HepG2 (cell line): ENCODE measurements around the gene CRLF1. TPM values are rescaled to one million over a fixed set of nuclear protein-coding genes. Genes with fewer than 3 reads are reported as not detected.

Experiments used
- AGO1 ChIP-seq: fragments of 200-400 bp; formaldehyde crosslinking; IDR thresholded peaks from 2 replicates; pipeline ENCODE4 v1.6.1; 2017; ENCODE audit warnings: mild to moderate bottlenecking, low read depth, low read length, moderate library complexity; ENCODE audit not compliant: poor library complexity, severe bottlenecking
- CBX5 ChIP-seq: sonication (generic); formaldehyde crosslinking; IDR thresholded peaks from 2 replicates; pipeline ENCODE4 v1.4.0; 2020; ENCODE audit warnings: missing genetic modification reagents, borderline replicate concordance
- FIP1L1 ChIP-seq: fragments of 200-400 bp; formaldehyde crosslinking; IDR thresholded peaks from 2 replicates; pipeline ENCODE4 v1.6.1; 2018; ENCODE audit warnings: low read depth, mild to moderate bottlenecking, low read length, moderate library complexity, borderline replicate concordance; ENCODE audit not compliant: insufficient read depth
- HNRNPL ChIP-seq: fragments of 200-400 bp; formaldehyde crosslinking; IDR thresholded peaks from 2 replicates; pipeline ENCODE4 v1.6.1; 2017; ENCODE audit warnings: mild to moderate bottlenecking, low read depth, low read length
- MXI1 ChIP-seq: IDR thresholded peaks from 3 replicates; pipeline ENCODE4 v1.6.1; 2012; ENCODE audit warnings: low read depth, low read length, inconsistent platforms, borderline replicate concordance
- NKX3-1 ChIP-seq: sonication (generic); formaldehyde crosslinking; IDR thresholded peaks from 2 replicates; pipeline ENCODE4 v1.5.0; 2020; ENCODE audit warnings: missing genetic modification reagents
- PAWR ChIP-seq: sonication (generic); formaldehyde crosslinking; IDR thresholded peaks from 2 replicates; pipeline ENCODE4 v1.4.0; 2020; ENCODE audit warnings: missing genetic modification reagents, mild to moderate bottlenecking, borderline replicate concordance
- SALL1 ChIP-seq: sonication (generic); formaldehyde crosslinking; IDR thresholded peaks from 2 replicates; pipeline ENCODE4 v1.8.0; 2022; ENCODE audit warnings: mild to moderate bottlenecking, missing genetic modification reagents
- SNAPC5 ChIP-seq: sonication (generic); formaldehyde crosslinking; IDR thresholded peaks from 2 replicates; pipeline ENCODE4 v1.8.1; 2023; ENCODE audit warnings: mild to moderate bottlenecking, missing genetic modification reagents, borderline replicate concordance
- SOX6 ChIP-seq, 2 experiments: fragments of 450-650 bp in 1 of 2; sonication (generic) in 1 of 2; formaldehyde crosslinking in 1 of 2; IDR thresholded peaks; 2 replicates each; pipeline versions ENCODE4 v1.4.0 to v1.6.1; 2017 to 2020; ENCODE audit warnings: antibody characterized with exemption in 1 of 2, mild to moderate bottlenecking in 1 of 2, missing genetic modification reagents in 1 of 2
- SP5 ChIP-seq: IDR thresholded peaks from 2 replicates; pipeline ENCODE4 v1.6.1; 2016; ENCODE audit warnings: low read depth, borderline replicate concordance
- YEATS2 ChIP-seq: sonication (generic); formaldehyde crosslinking; IDR thresholded peaks from 2 replicates; pipeline ENCODE4 v1.4.0; 2020; ENCODE audit warnings: missing genetic modification reagents, borderline replicate concordance
- ZBED4 ChIP-seq: sonication (generic); formaldehyde crosslinking; IDR thresholded peaks from 2 replicates; pipeline ENCODE4 v1.4.0; 2020; ENCODE audit warnings: missing genetic modification reagents, borderline replicate concordance
- ZKSCAN5 ChIP-seq: sonication (generic); formaldehyde crosslinking; IDR thresholded peaks from 2 replicates; pipeline ENCODE4 v1.5.1; 2020; ENCODE audit warnings: mild to moderate bottlenecking, missing genetic modification reagents
- ZNF138 ChIP-seq: sonication (generic); formaldehyde crosslinking; IDR thresholded peaks from 2 replicates; pipeline ENCODE4 v1.5.0; 2020; ENCODE audit warnings: mild to moderate bottlenecking, low read depth, missing genetic modification reagents
- ZNF180 ChIP-seq: sonication (generic); formaldehyde crosslinking; IDR thresholded peaks from 2 replicates; pipeline ENCODE4 v1.4.0; 2020; ENCODE audit warnings: low read depth, missing genetic modification reagents, borderline replicate concordance
- ZNF24 ChIP-seq: fragments of 450-650 bp; IDR thresholded peaks from 2 replicates; pipeline ENCODE4 v1.6.1; 2017; ENCODE audit warnings: antibody characterized with exemption, mild to moderate bottlenecking
- ZNF343 ChIP-seq: sonication (generic); formaldehyde crosslinking; IDR thresholded peaks from 2 replicates; pipeline ENCODE4 v1.4.0; 2020; ENCODE audit warnings: mild to moderate bottlenecking, missing genetic modification reagents
- ZNF513 ChIP-seq: sonication (generic); formaldehyde crosslinking; conservative IDR thresholded peaks from 2 replicates; pipeline ENCODE4 v1.5.0; 2020; ENCODE audit warnings: missing genetic modification reagents
- ZNF562 ChIP-seq: sonication (generic); formaldehyde crosslinking; IDR thresholded peaks from 2 replicates; pipeline ENCODE4 v1.8.0; 2022; ENCODE audit warnings: missing genetic modification reagents, borderline replicate concordance
- ZNF781 ChIP-seq: sonication (generic); formaldehyde crosslinking; IDR thresholded peaks from 2 replicates; pipeline ENCODE4 v1.5.1; 2020; ENCODE audit warnings: borderline replicate concordance, mild to moderate bottlenecking, missing genetic modification reagents; ENCODE audit errors: not compliant biosample characterization
- polyA plus RNA-seq, 8 experiments: library from polyadenylated mRNA; depleted of rRNA in 3 of 8; stranded (reverse) in 7 of 8; unstranded in 1 of 8; fragments of >200 nt; fragmentation: Illumina TruSeq in 4 of 8; extraction: Trizol in 4 of 8; gene quantifications; 2 replicates each; pipeline versions ENCODE4 v1.2.1 to v1.2.3, GENCODE V29; 2011 to 2016; ENCODE audit warnings: low read depth in 4 of 8, missing spikeins in 1 of 8, mixed read lengths in 1 of 8; ENCODE audit not compliant: insufficient read depth in 1 of 8
- total RNA-seq, 5 experiments: library from RNA; depleted of rRNA; stranded (reverse); fragments of >200 nt; fragmentation: Illumina TruSeq; extraction: Trizol; gene quantifications; 2 replicates each; pipeline ENCODE4 v1.2.3, GENCODE V29; 2016; ENCODE audit warnings: low read depth in 1 of 5
- TF ChIP-seq, protein P1 (sequence below): IDR thresholded peaks from 2 replicates; pipeline ENCODE4 v1.6.1; 2016; ENCODE audit warnings: control low read depth

The CRLF1 gene
- total and polyA plus RNA-seq, 2 of the 13 experiments (the other 11 are each of a cell fraction or from before 2014, with no cell fraction given), result 217 to 296 TPM

- no peak for TF ChIP-seq AGO1
- TF ChIP-seq ZNF138 (CRISPR knock-in tag), result no peak
- 0 out of 2 replicates have a peak, but pooled peaks have one; percentile 27 for TF ChIP-seq NKX3-1 (CRISPR knock-in tag)
- TF ChIP-seq CBX5 (CRISPR knock-in tag), result peak; percentile 19; the same call in 1 of the 2 replicates
- TF ChIP-seq ZNF781 (CRISPR knock-in tag), result peak; percentile 25
- peak; percentile 14; the same call in 1 of the 3 replicates for TF ChIP-seq MXI1
- no peak for TF ChIP-seq ZNF180 (CRISPR knock-in tag)
- peak; percentile 70; the same call in 1 of the 2 replicates for TF ChIP-seq SP5 (CRISPR knock-in tag)
- TF ChIP-seq ZKSCAN5, result no peak
- no peak for TF ChIP-seq YEATS2 (CRISPR knock-in tag)
- no peak for TF ChIP-seq SNAPC5 (CRISPR knock-in tag)
- 0 out of 2 replicates have a peak, but pooled peaks have one; percentile 25 for TF ChIP-seq FIP1L1
- peak; percentile 82; the same call in 1 of the 2 replicates for TF ChIP-seq ZNF343 (CRISPR knock-in tag)
- no peak for TF ChIP-seq ZBED4 (CRISPR knock-in tag)
- no peak for TF ChIP-seq PAWR (CRISPR knock-in tag)
- TF ChIP-seq HNRNPL, result peak; percentile 87
- no peak for TF ChIP-seq SOX6 (IDR thresholded peaks at IDR 0.05)
- peak; percentile 72 for TF ChIP-seq SOX6 (CRISPR knock-in tag; IDR thresholded peaks at IDR 0.05)
- peak; percentile 55 for TF ChIP-seq SALL1
- TF ChIP-seq, protein P1, sequence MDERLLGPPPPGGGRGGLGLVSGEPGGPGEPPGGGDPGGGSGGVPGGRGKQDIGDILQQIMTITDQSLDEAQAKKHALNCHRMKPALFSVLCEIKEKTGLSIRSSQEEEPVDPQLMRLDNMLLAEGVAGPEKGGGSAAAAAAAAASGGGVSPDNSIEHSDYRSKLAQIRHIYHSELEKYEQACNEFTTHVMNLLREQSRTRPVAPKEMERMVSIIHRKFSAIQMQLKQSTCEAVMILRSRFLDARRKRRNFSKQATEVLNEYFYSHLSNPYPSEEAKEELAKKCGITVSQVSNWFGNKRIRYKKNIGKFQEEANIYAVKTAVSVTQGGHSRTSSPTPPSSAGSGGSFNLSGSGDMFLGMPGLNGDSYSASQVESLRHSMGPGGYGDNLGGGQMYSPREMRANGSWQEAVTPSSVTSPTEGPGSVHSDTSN (CRISPR knock-in tag), result no peak
- TF ChIP-seq ZNF24, result no peak
- no peak for TF ChIP-seq ZNF513
- TF ChIP-seq ZNF562 (CRISPR knock-in tag), result no peak
These were observed 4.1 kb upstream of the CRLF1 start (continued) for GRCh38 chr19:18610556-18611326.
